ENCODE results near the gene EPS8L3. TPM values are rescaled to one million over a fixed set of nuclear protein-coding genes. Genes with fewer than 3 reads are reported as not detected.

Gene EPS8L3
- total and polyA plus RNA-seq, 4 donors: 0.09 to 0.38 (median 0.15) TPM; not detected in 1

DNA sequence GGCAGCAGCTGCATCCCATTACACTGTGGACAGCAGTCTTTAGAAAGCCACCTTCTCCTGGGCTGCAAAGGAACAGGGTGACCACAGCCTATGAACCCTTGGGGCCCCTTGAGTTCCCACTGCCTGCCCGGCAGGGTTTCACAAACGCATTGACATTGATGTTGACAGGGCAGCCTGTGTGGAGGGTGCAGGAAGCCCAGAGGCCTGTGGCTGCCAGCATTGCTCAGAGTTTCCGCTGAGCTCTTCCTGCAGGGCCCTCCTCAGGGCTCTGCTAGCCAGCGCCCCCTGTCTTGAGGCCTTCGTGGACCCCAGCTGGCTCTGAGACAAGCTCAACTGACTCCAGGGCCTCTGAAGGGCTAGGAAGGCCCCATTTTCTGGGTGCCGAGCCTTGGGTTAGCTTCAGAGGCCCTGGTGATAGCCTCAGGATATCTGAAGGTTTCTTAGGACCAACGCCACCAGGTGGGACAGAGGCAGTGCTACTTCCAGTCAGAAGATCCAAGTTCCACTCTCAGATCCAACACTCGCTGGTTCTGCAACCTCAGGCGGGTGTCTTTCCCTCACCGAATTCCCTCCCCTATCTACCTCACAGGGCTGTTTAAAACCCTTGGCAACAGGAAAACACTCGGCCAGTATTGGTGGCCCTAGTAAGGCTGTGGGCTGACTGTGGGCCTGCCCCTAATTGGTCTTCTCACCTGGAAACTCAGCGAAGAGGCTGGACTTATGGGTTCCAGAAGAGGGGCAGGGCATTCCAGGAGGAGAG, 27.2 kb upstream of the EPS8L3 start:
- no peak for DNase-seq (ENCODE audit: low spot score)
- H3K4me1 ChIP-seq (ENCODE audit: control insufficient read depth in 4 of 4, insufficient read depth in 4 of 4, low read length in 3 of 4): peaks cover 0 to 17% (median 9%) of the 10 kb centered on the region in 4 donors
- TF ChIP-seq, protein P1, sequence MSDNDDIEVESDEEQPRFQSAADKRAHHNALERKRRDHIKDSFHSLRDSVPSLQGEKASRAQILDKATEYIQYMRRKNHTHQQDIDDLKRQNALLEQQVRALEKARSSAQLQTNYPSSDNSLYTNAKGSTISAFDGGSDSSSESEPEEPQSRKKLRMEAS (IDR thresholded peaks at IDR 0.05): no peak
- TF ChIP-seq, protein P2, sequence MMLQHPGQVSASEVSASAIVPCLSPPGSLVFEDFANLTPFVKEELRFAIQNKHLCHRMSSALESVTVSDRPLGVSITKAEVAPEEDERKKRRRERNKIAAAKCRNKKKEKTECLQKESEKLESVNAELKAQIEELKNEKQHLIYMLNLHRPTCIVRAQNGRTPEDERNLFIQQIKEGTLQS (IDR thresholded peaks at IDR 0.05): no peak
- TF ChIP-seq, protein P3, sequence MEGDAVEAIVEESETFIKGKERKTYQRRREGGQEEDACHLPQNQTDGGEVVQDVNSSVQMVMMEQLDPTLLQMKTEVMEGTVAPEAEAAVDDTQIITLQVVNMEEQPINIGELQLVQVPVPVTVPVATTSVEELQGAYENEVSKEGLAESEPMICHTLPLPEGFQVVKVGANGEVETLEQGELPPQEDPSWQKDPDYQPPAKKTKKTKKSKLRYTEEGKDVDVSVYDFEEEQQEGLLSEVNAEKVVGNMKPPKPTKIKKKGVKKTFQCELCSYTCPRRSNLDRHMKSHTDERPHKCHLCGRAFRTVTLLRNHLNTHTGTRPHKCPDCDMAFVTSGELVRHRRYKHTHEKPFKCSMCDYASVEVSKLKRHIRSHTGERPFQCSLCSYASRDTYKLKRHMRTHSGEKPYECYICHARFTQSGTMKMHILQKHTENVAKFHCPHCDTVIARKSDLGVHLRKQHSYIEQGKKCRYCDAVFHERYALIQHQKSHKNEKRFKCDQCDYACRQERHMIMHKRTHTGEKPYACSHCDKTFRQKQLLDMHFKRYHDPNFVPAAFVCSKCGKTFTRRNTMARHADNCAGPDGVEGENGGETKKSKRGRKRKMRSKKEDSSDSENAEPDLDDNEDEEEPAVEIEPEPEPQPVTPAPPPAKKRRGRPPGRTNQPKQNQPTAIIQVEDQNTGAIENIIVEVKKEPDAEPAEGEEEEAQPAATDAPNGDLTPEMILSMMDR (IDR thresholded peaks at IDR 0.05; ENCODE audit: low read depth, low read length, missing input control): peak; percentile 34
- TF ChIP-seq SP1 (IDR thresholded peaks at IDR 0.05) (no peak), NR2F2 (IDR thresholded peaks at IDR 0.05) (peak; percentile 38), FOXA1 (IDR thresholded peaks at IDR 0.05) (no peak), EGR1 (IDR thresholded peaks at IDR 0.05; ENCODE audit: low read depth in 2 of 2) (no peak), YY1 (IDR thresholded peaks at IDR 0.05) (no peak), TAF1 (conservative IDR thresholded peaks at IDR 0.05) (no peak), GABPA (IDR thresholded peaks at IDR 0.05 in 1 of 2, conservative IDR thresholded peaks at IDR 0.05 in 1 of 2) (no peak), HNF4G (IDR thresholded peaks at IDR 0.05) (no peak), JUND (IDR thresholded peaks at IDR 0.05) (peak; percentile 66 to 82), RXRA (IDR thresholded peaks at IDR 0.05) (no peak), HNF4A (conservative IDR thresholded peaks at IDR 0.05) (no peak), FOXA2 (IDR thresholded peaks at IDR 0.05) (no peak), RAD21 (IDR thresholded peaks at IDR 0.05) (peak; percentile 53 to 61)
- TF ChIP-seq, protein P4, sequence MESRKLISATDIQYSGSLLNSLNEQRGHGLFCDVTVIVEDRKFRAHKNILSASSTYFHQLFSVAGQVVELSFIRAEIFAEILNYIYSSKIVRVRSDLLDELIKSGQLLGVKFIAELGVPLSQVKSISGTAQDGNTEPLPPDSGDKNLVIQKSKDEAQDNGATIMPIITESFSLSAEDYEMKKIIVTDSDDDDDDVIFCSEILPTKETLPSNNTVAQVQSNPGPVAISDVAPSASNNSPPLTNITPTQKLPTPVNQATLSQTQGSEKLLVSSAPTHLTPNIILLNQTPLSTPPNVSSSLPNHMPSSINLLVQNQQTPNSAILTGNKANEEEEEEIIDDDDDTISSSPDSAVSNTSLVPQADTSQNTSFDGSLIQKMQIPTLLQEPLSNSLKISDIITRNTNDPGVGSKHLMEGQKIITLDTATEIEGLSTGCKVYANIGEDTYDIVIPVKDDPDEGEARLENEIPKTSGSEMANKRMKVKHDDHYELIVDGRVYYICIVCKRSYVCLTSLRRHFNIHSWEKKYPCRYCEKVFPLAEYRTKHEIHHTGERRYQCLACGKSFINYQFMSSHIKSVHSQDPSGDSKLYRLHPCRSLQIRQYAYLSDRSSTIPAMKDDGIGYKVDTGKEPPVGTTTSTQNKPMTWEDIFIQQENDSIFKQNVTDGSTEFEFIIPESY (IDR thresholded peaks at IDR 0.05): no peak
- TF ChIP-seq, protein P5, sequence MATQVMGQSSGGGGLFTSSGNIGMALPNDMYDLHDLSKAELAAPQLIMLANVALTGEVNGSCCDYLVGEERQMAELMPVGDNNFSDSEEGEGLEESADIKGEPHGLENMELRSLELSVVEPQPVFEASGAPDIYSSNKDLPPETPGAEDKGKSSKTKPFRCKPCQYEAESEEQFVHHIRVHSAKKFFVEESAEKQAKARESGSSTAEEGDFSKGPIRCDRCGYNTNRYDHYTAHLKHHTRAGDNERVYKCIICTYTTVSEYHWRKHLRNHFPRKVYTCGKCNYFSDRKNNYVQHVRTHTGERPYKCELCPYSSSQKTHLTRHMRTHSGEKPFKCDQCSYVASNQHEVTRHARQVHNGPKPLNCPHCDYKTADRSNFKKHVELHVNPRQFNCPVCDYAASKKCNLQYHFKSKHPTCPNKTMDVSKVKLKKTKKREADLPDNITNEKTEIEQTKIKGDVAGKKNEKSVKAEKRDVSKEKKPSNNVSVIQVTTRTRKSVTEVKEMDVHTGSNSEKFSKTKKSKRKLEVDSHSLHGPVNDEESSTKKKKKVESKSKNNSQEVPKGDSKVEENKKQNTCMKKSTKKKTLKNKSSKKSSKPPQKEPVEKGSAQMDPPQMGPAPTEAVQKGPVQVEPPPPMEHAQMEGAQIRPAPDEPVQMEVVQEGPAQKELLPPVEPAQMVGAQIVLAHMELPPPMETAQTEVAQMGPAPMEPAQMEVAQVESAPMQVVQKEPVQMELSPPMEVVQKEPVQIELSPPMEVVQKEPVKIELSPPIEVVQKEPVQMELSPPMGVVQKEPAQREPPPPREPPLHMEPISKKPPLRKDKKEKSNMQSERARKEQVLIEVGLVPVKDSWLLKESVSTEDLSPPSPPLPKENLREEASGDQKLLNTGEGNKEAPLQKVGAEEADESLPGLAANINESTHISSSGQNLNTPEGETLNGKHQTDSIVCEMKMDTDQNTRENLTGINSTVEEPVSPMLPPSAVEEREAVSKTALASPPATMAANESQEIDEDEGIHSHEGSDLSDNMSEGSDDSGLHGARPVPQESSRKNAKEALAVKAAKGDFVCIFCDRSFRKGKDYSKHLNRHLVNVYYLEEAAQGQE (IDR thresholded peaks at IDR 0.05): no peak
- no peak overlapping the region for H3K4me3 ChIP-seq (ENCODE audit: low read depth in 1 of 3, low read length in 3 of 3)
- peak overlapping the region in 1 of 2 donors; percentile 37 for H3K27ac ChIP-seq (ENCODE audit: low read depth in 1 of 2, low read length in 2 of 2)
- H3K27me3 ChIP-seq (ENCODE audit: control insufficient read depth in 4 of 4, insufficient read depth in 4 of 4, low read length in 3 of 4): no peaks in the 10 kb centered on the region
- H3K36me3 ChIP-seq (ENCODE audit: control insufficient read depth in 4 of 4, insufficient read depth in 3 of 4, low read depth in 1 of 4, low read length in 3 of 4): no peaks in the 10 kb centered on the region
- H3K9me3 ChIP-seq (ENCODE audit: control insufficient read depth in 4 of 4, low read length in 3 of 4): no peaks in the 10 kb centered on the region
- WGBS: 77% methylated on average over 12 of the region's 12 CpGs
- H3K9ac ChIP-seq (ENCODE audit: low read depth in 1 of 2, low read length in 2 of 2): no peak overlapping the region

All from liver (tissue), 9 donors.